GM18507 (cell line): Measurements from ENCODE around the gene PADI1.

Experiments
- DNase-seq: peaks from one replicate; pipeline ENCODE4 v3.0.0; 2011; ENCODE audit warnings: low read depth; ENCODE audit not compliant: insufficient read length; ENCODE audit errors: extremely low spot score
- FAIRE-seq: peaks from 2 replicates; lab custom pipeline; 2011; peaks lifted over from hg19 to GRCh38; lab: Jason Lieb, UNC

The PADI1 gene

DNA sequence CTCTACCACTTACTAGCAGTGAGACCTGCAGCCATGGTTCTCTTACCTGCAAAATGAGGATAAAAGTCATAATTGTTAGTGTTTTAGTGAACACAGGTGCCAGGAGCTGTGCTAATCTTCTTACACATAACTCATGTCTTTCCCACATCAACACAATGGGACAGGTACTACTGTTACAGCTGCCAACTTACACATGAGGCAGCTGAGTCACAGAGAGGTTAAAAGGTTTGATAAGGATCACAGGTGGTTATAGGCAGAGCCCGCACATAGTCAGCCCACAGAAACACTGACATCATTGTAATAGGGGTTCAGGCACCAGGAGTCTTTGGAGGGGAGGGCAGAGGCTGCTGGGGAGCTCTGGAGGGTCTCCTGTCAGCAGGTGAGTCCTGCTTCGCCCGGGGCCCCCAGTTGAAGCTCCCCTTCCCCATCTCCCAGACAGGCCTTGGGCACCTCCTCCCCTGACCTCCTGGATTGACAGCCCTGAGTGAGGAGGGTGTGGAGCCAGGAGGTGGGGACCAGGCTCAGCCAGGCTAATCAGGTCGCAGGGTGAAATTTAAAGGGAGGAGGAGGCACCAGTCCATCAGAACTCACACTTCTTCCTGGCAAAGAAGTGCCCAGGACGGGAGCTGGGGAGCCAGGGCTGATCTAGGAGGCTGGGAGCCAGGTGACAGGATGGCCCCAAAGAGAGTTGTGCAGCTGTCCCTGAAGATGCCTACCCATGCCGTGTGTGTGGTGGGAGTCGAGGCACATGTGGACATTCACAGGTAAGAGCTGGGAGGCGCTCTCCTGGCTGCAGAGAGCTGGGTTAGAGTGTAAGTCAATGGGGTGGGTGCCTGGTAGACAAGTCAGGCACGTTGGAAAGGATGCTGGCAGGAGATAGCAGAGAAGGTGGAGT, at the start of gene PADI1:
TSS of gene PADI1 (plus strand) at position 583 of the 895 bp plus-strand sequence. CDS start at position 673, 90 bp downstream.
- no peak for DNase-seq
- no peak for FAIRE-seq

GRCh38 chr1:17155257-17155920, 49.5 kb upstream of the PADI1 start:
- no peak for FAIRE-seq
- DNase-seq = no peak

GRCh38 chr1:17156108-17156507, 48.8 kb upstream of the PADI1 start:
- FAIRE-seq = peak; percentile 64
- no peak for DNase-seq

DNA sequence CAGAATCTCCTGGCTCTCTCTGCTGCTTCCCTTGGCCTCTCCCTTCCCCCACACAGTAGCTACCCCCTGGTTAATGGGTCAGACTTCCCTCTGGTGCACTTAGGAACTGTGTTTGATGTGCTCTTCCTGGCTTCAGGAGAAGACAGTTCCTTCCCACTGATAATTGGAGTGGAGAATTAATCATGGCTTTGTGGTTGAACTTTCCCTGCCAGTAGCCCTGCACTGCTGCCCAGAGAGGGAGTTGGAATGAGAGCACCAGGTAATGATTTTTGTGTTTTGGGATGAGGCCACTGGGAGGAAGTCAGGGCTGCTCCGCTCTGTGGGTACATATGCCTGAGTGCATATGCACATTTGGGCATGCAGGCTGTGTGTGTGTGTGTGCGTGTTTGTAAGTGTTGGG, 46.0 kb upstream of the PADI1 start:
- FAIRE-seq (no peak), DNase-seq (no peak)

GRCh38 chr1:17161137-17161740, 43.7 kb upstream of the PADI1 start:
- FAIRE-seq (peak; percentile 48), DNase-seq (no peak)

DNA sequence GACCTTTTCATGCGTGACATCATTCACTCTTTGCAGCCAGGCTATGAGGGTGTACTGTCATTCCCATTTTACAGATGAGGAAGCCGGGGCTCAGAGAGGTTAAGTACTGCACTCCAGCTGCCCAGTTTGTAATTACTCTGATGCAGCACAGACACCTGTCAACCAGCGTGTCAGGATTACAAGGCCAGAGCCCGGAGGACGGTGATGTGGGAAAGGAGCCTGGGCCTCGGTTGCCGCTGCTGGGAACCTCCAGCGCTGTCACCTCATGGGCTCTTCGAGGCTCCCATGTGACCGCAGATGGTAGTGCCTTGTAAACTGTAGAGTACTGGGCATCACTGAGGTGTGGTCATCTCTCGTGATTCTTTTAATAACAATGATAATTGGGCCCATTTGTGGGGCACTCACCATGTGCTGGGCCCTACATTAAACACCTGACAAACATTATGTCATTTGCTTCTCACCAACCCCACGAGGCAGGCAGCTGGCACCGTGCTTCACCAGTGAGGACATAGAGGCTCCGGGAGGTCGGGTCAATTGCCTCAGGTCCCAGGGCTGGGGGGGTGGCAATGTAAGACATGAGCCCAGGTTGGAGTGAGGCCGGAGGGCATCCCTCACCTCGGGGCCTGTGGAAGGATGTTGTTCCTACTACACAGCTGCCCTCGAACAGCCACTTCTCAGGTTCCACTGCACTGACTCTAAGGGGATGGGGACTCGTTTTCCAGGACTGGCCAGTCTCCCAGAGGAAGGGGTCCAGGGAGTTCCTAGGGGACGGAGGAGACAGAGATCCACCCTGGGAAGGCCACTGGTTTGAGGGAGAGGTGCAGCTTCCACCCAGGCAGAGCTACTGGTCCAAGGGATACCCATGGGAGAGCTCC, 42.8 kb upstream of the PADI1 start:
- DNase-seq = no peak
- no peak for FAIRE-seq

DNA sequence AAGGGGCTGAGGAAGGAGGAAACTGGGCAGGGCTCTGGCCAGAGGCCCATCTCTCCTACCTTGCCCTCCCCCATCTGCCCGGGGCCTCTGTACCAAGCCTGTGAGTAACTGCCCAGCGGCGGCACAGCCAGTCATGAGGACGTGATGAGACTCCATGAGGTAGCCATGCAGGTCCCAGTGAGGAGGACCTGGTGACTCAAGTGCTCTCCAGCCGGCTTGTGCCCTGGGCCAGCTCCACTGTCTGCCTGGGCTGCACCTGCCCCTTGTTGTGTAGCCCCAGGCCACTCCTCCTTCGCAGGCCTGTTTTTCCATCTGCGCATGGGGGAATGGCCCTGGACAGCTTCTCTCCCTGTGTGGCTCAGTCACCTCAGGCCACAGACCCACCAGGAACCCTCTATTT, 42.0 kb upstream of the PADI1 start:
- no peak for DNase-seq
- no peak for FAIRE-seq

- DNase-seq (no peak), FAIRE-seq (no peak)
These were observed 41.6 kb upstream of the PADI1 start for GRCh38 chr1:17163371-17163770.

GRCh38 chr1:17163789-17164666, 40.9 kb upstream of the PADI1 start:
- FAIRE-seq = no peak
- DNase-seq = no peak

DNA sequence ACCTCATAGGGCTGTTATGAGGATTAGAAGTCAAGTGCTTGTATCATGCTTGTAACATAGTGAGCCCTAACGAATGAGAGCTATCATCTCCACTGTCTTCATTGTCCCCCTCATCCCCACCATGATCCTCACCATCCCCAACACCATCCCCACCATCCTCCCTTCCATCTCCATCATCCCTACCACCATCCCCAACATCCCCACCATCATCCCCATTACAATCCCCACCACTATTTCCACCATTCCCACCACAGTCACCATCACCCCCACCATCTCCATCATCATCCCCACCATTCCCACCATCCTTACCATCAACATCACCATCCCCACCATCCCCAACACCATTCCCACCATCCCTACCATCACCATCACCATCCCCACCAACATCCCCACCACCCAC, 39.1 kb upstream of the PADI1 start:
- DNase-seq (no peak), FAIRE-seq (no peak)

- no peak for DNase-seq
- no peak for FAIRE-seq
These were observed 37.7 kb upstream of the PADI1 start for GRCh38 chr1:17167041-17167785.

GRCh38 chr1:17167786-17168090, 37.2 kb upstream of the PADI1 start:
- DNase-seq (no peak), FAIRE-seq (no peak)

DNA sequence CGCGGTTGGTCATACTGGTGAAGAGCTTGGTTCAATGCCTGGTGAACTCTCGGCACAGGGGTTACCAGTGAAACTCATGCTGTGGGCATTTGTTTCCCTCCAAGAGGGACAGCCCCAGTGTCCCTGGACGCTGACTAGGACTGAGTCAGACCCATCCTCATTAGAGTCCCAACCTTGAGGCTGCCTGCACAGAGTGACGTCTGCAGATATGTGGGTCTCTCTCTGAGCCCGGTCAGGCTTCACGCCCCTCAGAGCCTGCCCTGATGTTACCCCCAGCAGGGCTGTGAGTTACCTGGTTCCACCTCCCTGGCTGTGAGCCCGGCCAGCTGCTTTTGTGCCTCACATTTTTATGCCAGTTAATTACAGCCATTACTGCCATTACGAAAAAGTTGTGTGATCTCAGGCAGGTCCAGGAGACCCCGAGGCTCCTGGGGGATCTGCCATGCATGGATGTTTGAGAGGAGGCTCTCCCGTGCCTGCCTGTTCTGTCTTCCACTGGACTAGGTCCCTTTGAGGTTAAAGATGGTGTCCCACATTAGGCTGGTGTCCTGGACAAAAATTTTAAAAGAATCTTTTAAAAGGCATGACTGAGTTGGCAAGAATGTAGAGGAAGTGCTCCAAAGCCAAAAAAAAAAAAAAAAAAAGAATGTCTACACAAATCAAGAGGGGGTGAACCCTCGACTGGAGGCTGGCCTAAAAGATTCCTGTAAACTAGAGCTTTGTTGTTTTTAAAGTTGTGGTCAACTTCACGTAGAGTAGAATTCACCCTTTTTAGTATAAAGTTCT, 36.6 kb upstream of the PADI1 start:
- FAIRE-seq = no peak
- no peak for DNase-seq

GRCh38 chr1:17170571-17170970, 34.4 kb upstream of the PADI1 start:
- FAIRE-seq = no peak
- no peak for DNase-seq

DNA sequence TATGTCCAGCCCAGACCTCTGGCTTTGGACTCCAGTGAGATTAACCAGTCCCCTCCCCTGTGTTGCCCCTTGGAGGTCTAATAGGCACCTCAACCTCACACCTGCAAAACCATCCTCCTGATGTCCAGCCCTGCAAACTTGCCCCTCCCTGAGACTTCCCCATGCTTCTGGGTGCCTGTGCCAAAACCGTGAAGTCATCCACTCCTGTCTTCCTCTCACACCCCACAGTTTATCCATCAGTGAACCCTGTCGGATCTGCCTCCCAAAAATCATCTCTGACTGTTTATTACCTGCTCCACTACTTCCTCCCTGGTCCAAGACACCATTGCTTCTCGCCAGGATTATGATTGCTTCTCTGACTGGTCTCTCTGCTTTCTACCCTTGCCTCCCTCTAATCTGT, 31.7 kb upstream of the PADI1 start:
- DNase-seq (no peak), FAIRE-seq (no peak)

- no peak for FAIRE-seq
- no peak for DNase-seq
These were observed 28.4 kb upstream of the PADI1 start for GRCh38 chr1:17176306-17177061.

GRCh38 chr1:17177651-17178050, 27.3 kb upstream of the PADI1 start:
- FAIRE-seq (no peak), DNase-seq (no peak)
